ENCODE data around the gene TSPO.
A peak's percentile ranks its signal among the peaks of the same experiment; 100 is the strongest.
"Not testable (repeated sequence)": the region's sequence is repeated elsewhere in the genome, so short reads cannot be mapped to it uniquely, and the experiment has no call there.

Gene TSPO

GRCh38 chr22:43144949-43145348 is 6.4 kb upstream of the TSPO start:
- no peak overlapping the region for H3K4me3 ChIP-seq (ENCODE audit: control insufficient read depth, low read depth, low read length)
- TF ChIP-seq CTCF (conservative IDR thresholded peaks at IDR 0.05; ENCODE audit: control insufficient read depth, insufficient read depth, low read depth, low read length): no peak
- no peak for DNase-seq (ENCODE audit: low read depth)

GRCh38 chr22:43145371-43145770 is 6.0 kb upstream of the TSPO start:
- not testable (repeated sequence) for DNase-seq (ENCODE audit: low read depth); H3K4me3 ChIP-seq (ENCODE audit: control insufficient read depth, low read depth, low read length)

- H3K4me3 ChIP-seq (ENCODE audit: control insufficient read depth, low read depth, low read length); DNase-seq (ENCODE audit: low read depth): not testable (repeated sequence)
Observed at GRCh38 chr22:43146332-43146731, 5.0 kb upstream of the TSPO start.

GRCh38 chr22:43147821-43148220 is 3.5 kb upstream of the TSPO start:
- no peak for DNase-seq (ENCODE audit: low read depth)
- no peak overlapping the region for H3K4me3 ChIP-seq (ENCODE audit: control insufficient read depth, low read depth, low read length)
- TF ChIP-seq CTCF (conservative IDR thresholded peaks at IDR 0.05; ENCODE audit: control insufficient read depth, insufficient read depth, low read depth, low read length): no peak

- no peak for DNase-seq (ENCODE audit: low read depth)
- TF ChIP-seq CTCF (conservative IDR thresholded peaks at IDR 0.05; ENCODE audit: control insufficient read depth, insufficient read depth, low read depth, low read length): no peak
- no peak overlapping the region for H3K4me3 ChIP-seq (ENCODE audit: control insufficient read depth, low read depth, low read length)
Observed at GRCh38 chr22:43148581-43148980, 2.8 kb upstream of the TSPO start.

GRCh38 chr22:43150731-43151206 is 590 bp upstream of the TSPO start:
- DNase-seq (ENCODE audit: low read depth): no peak
- peak overlapping the region; percentile 79 for H3K4me3 ChIP-seq (ENCODE audit: control insufficient read depth, low read depth, low read length)
- no peak for TF ChIP-seq CTCF (conservative IDR thresholded peaks at IDR 0.05; ENCODE audit: control insufficient read depth, insufficient read depth, low read depth, low read length)

DNA sequence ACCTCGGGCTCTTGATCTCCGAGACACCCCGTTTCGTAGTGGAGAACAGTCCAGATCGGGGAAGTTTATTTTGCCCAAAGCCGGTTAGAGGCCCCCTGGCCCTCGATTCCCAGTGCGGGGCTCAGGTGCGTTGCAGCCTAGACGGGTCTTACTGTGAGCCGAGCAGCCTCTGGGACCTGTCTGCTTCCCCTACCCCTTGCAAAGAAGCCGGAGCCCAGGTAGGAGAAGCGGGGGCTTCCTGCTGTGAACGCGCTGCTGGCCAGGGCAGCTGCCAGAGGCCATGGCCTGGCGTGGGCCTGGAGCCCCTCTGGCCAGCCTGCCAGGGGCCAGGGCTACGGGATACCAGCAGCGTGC is 621 bp downstream of the TSPO start:
- TF ChIP-seq CTCF (conservative IDR thresholded peaks at IDR 0.05; ENCODE audit: control insufficient read depth, insufficient read depth, low read depth, low read length): no peak
- no peak for DNase-seq (ENCODE audit: low read depth)
- peak overlapping the region; percentile 79 for H3K4me3 ChIP-seq (ENCODE audit: control insufficient read depth, low read depth, low read length)

- peak; percentile 37 for DNase-seq (ENCODE audit: low read depth)
- H3K4me3 ChIP-seq (ENCODE audit: control insufficient read depth, low read depth, low read length): peak overlapping the region; percentile 79
- TF ChIP-seq CTCF (conservative IDR thresholded peaks at IDR 0.05; ENCODE audit: control insufficient read depth, insufficient read depth, low read depth, low read length): no peak
Observed at GRCh38 chr22:43152357-43153071, 1.2 kb downstream of the TSPO start.
